Stimulated activated memory B cell treated with anti-CD40 and anti-IgM and Interleukin-4, amounts not matched to agents 10 μg/mL and 1 μg/mL and 100 μg/mL, for 72 hours (primary cell): Measurements from ENCODE around the gene AP1S3.
"Not testable (repeated sequence)": the region's sequence is repeated elsewhere in the genome, so short reads cannot be mapped to it uniquely, and the experiment has no call there.

Experiments
- ATAC-seq: fragments of 150-1000 bp; cut with Tn5 transposase; 2 replicates; pipeline ENCODE4 v1.10.0; 2021
- H3K27ac Mint-ChIP-seq: one replicate; pipeline ENCODE4 v1.8.0; 2022; ENCODE audit warnings: mild to moderate bottlenecking, mixed read lengths
- H3K27me3 Mint-ChIP-seq: one replicate; pipeline ENCODE4 v1.8.0; 2022; ENCODE audit warnings: mixed read lengths
- H3K36me3 Mint-ChIP-seq: one replicate; pipeline ENCODE4 v1.8.0; 2022; ENCODE audit warnings: mixed read lengths
- H3K4me1 Mint-ChIP-seq: one replicate; pipeline ENCODE4 v1.8.0; 2022; ENCODE audit warnings: mixed read lengths
- H3K4me3 Mint-ChIP-seq: one replicate; pipeline ENCODE4 v1.8.0; 2022; ENCODE audit warnings: mild to moderate bottlenecking, moderate library complexity, mixed read lengths
- H3K9me3 Mint-ChIP-seq: one replicate; pipeline ENCODE4 v1.8.0; 2022; ENCODE audit warnings: mixed read lengths

AP1S3 gene

GRCh38 chr2:223797811-223798721 is 39.3 kb downstream of the AP1S3 start:
- peak overlapping the region; percentile 67 for H3K27ac Mint-ChIP-seq
- H3K27me3 Mint-ChIP-seq = no peaks in the 10 kb centered on the region
- peak; percentile 97 for ATAC-seq
- peaks cover 35% of the 10 kb centered on the region for H3K36me3 Mint-ChIP-seq
- H3K9me3 Mint-ChIP-seq = peaks cover 3% of the 10 kb centered on the region
- peaks cover 60% of the 10 kb centered on the region for H3K4me1 Mint-ChIP-seq
- peak overlapping the region; percentile 22 for H3K4me3 Mint-ChIP-seq

GRCh38 chr2:223797037-223797436 is 40.3 kb downstream of the AP1S3 start:
- no peak overlapping the region for H3K4me3 Mint-ChIP-seq
- no peaks in the 10 kb centered on the region for H3K27me3 Mint-ChIP-seq

GRCh38 chr2:223789423-223789822 is 48.0 kb downstream of the AP1S3 start:
- Mint-ChIP-seq H3K27ac (peak overlapping the region; percentile 69), H3K4me3 (no peak overlapping the region), H3K36me3 (peaks cover 48% of the 10 kb centered on the region), H3K9me3 (peaks cover 5% of the 10 kb centered on the region), H3K4me1 (peaks cover 67% of the 10 kb centered on the region), H3K27me3 (no peaks in the 10 kb centered on the region)
- no peak for ATAC-seq

More at GRCh38 chr2:223797037-223797436, 40.3 kb downstream of the AP1S3 start:
- Mint-ChIP-seq H3K27ac (peak overlapping the region; percentile 85), H3K4me1 (peaks cover 56% of the 10 kb centered on the region), H3K36me3 (peaks cover 41% of the 10 kb centered on the region), H3K9me3 (peaks cover 5% of the 10 kb centered on the region)
- no peak for ATAC-seq

GRCh38 chr2:223788826-223789225 is 48.6 kb downstream of the AP1S3 start:
- no peaks in the 10 kb centered on the region for H3K27me3 Mint-ChIP-seq
- peak overlapping the region; percentile 69 for H3K27ac Mint-ChIP-seq
- H3K4me3 Mint-ChIP-seq = no peak overlapping the region
- H3K9me3 Mint-ChIP-seq = peaks cover 5% of the 10 kb centered on the region
- peaks cover 73% of the 10 kb centered on the region for H3K4me1 Mint-ChIP-seq
- ATAC-seq = no peak
- H3K36me3 Mint-ChIP-seq = peaks cover 50% of the 10 kb centered on the region

- ATAC-seq, H3K27me3 Mint-ChIP-seq, H3K9me3 Mint-ChIP-seq, H3K4me3 Mint-ChIP-seq: not testable (repeated sequence)
- H3K4me1 Mint-ChIP-seq = peaks cover 74% of the 10 kb centered on the region
- peak overlapping the region; percentile 93 for H3K27ac Mint-ChIP-seq
- H3K36me3 Mint-ChIP-seq = peaks cover 50% of the 10 kb centered on the region
Observed at GRCh38 chr2:223788106-223788505, 49.3 kb downstream of the AP1S3 start.

- no peaks in the 10 kb centered on the region for H3K9me3 Mint-ChIP-seq
- no peaks in the 10 kb centered on the region for H3K27me3 Mint-ChIP-seq
- H3K36me3 Mint-ChIP-seq = peaks cover 48% of the 10 kb centered on the region
- peak overlapping the region; percentile 93 for H3K27ac Mint-ChIP-seq
- peak; percentile 78 for ATAC-seq
- H3K4me1 Mint-ChIP-seq = peaks cover 75% of the 10 kb centered on the region
- H3K4me3 Mint-ChIP-seq = peak overlapping the region; percentile 41
Observed at GRCh38 chr2:223787358-223787757, 50.0 kb downstream of the AP1S3 start.

- Mint-ChIP-seq H3K4me1 (peaks cover 77% of the 10 kb centered on the region), H3K27me3 (no peaks in the 10 kb centered on the region), H3K27ac (peak overlapping the region; percentile 93), H3K36me3 (peaks cover 51% of the 10 kb centered on the region), H3K4me3 (peak overlapping the region; percentile 41), H3K9me3 (no peaks in the 10 kb centered on the region)
- ATAC-seq = peak; percentile 80
Observed at GRCh38 chr2:223786943-223787342, 50.4 kb downstream of the AP1S3 start.

GRCh38 chr2:223786236-223786635 is 51.1 kb downstream of the AP1S3 start:
- no peak for ATAC-seq
- Mint-ChIP-seq H3K4me1 (peaks cover 70% of the 10 kb centered on the region), H3K27me3 (no peaks in the 10 kb centered on the region), H3K4me3 (no peak overlapping the region), H3K27ac (peak overlapping the region; percentile 93), H3K9me3 (no peaks in the 10 kb centered on the region), H3K36me3 (peaks cover 45% of the 10 kb centered on the region)

GRCh38 chr2:223784221-223784772 is 53.1 kb downstream of the AP1S3 start:
- H3K27ac Mint-ChIP-seq = peak overlapping the region; percentile 56
- peaks cover 39% of the 10 kb centered on the region for H3K36me3 Mint-ChIP-seq
- H3K27me3 Mint-ChIP-seq = no peaks in the 10 kb centered on the region
- no peaks in the 10 kb centered on the region for H3K9me3 Mint-ChIP-seq
- H3K4me1 Mint-ChIP-seq = peaks cover 69% of the 10 kb centered on the region
- no peak for ATAC-seq
- no peak overlapping the region for H3K4me3 Mint-ChIP-seq

- ATAC-seq = no peak
- Mint-ChIP-seq H3K9me3 (no peaks in the 10 kb centered on the region), H3K27ac (no peak overlapping the region), H3K4me3 (no peak overlapping the region), H3K4me1 (peaks cover 57% of the 10 kb centered on the region), H3K27me3 (no peaks in the 10 kb centered on the region), H3K36me3 (peaks cover 39% of the 10 kb centered on the region)
Observed at GRCh38 chr2:223782629-223783028, 54.8 kb downstream of the AP1S3 start.

GRCh38 chr2:223781560-223781959 is 55.8 kb downstream of the AP1S3 start:
- Mint-ChIP-seq H3K4me1 (peaks cover 46% of the 10 kb centered on the region), H3K4me3 (no peak overlapping the region), H3K27me3 (no peaks in the 10 kb centered on the region), H3K27ac (no peak overlapping the region), H3K9me3 (no peaks in the 10 kb centered on the region), H3K36me3 (peaks cover 37% of the 10 kb centered on the region)
- ATAC-seq = no peak

- H3K27me3 Mint-ChIP-seq = no peaks in the 10 kb centered on the region
- H3K27ac Mint-ChIP-seq = no peak overlapping the region
- no peak overlapping the region for H3K4me3 Mint-ChIP-seq
- H3K36me3 Mint-ChIP-seq = peaks cover 54% of the 10 kb centered on the region
- peaks cover 35% of the 10 kb centered on the region for H3K4me1 Mint-ChIP-seq
- ATAC-seq = peak; percentile 53
- H3K9me3 Mint-ChIP-seq = no peaks in the 10 kb centered on the region
Observed at GRCh38 chr2:223779877-223780276, 57.5 kb downstream of the AP1S3 start.

GRCh38 chr2:223774193-223774592 is 63.2 kb downstream of the AP1S3 start:
- no peak for ATAC-seq
- Mint-ChIP-seq H3K27me3 (no peaks in the 10 kb centered on the region), H3K36me3 (peaks cover 56% of the 10 kb centered on the region), H3K27ac (no peak overlapping the region), H3K4me3 (no peak overlapping the region), H3K4me1 (peaks cover 7% of the 10 kb centered on the region), H3K9me3 (no peaks in the 10 kb centered on the region)

- H3K36me3 Mint-ChIP-seq = peaks cover 69% of the 10 kb centered on the region
- no peak overlapping the region for H3K27ac Mint-ChIP-seq
- peaks cover 7% of the 10 kb centered on the region for H3K4me1 Mint-ChIP-seq
- ATAC-seq = no peak
- H3K4me3 Mint-ChIP-seq = no peak overlapping the region
- H3K27me3 Mint-ChIP-seq = no peaks in the 10 kb centered on the region
- peaks cover 2% of the 10 kb centered on the region for H3K9me3 Mint-ChIP-seq
Observed at GRCh38 chr2:223772363-223772762, 65.0 kb downstream of the AP1S3 start.

GRCh38 chr2:223771475-223771874 is 65.9 kb downstream of the AP1S3 start:
- no peak for ATAC-seq
- H3K27me3 Mint-ChIP-seq = no peaks in the 10 kb centered on the region
- peaks cover 5% of the 10 kb centered on the region for H3K9me3 Mint-ChIP-seq
- peaks cover 71% of the 10 kb centered on the region for H3K36me3 Mint-ChIP-seq
- H3K4me3 Mint-ChIP-seq = no peak overlapping the region
- peaks cover 7% of the 10 kb centered on the region for H3K4me1 Mint-ChIP-seq
- H3K27ac Mint-ChIP-seq = no peak overlapping the region

- H3K4me3 Mint-ChIP-seq = no peak overlapping the region
- peaks cover 54% of the 10 kb centered on the region for H3K36me3 Mint-ChIP-seq
- peaks cover 5% of the 10 kb centered on the region for H3K9me3 Mint-ChIP-seq
- H3K27ac Mint-ChIP-seq = no peak overlapping the region
- peaks cover 2% of the 10 kb centered on the region for H3K4me1 Mint-ChIP-seq
- no peaks in the 10 kb centered on the region for H3K27me3 Mint-ChIP-seq
- ATAC-seq = no peak
Observed at GRCh38 chr2:223768179-223768578, 69.2 kb downstream of the AP1S3 start.
